LHCN-M2 (cell line): Measurements from ENCODE around the gene PIGL. TPM values are rescaled to one million over a fixed set of nuclear protein-coding genes. Genes with fewer than 3 reads are reported as not detected.
"Not testable (repeated sequence)": the region's sequence is repeated elsewhere in the genome, so short reads cannot be mapped to it uniquely, and the experiment has no call there.

ENCODE experiments used
- DNase-seq: peaks from one replicate; pipeline ENCODE4 v3.0.0-alpha.2; 2012; ENCODE audit warnings: low read depth
- total RNA-seq: library from RNA; depleted of rRNA; stranded (reverse); fragments of >200 nt; gene quantifications from 2 replicates; pipeline ENCODE4 v1.2.3, GENCODE V29; 2014

The PIGL gene
- total RNA-seq, 1 experiment from 2014 or later = 14.2 TPM

DNA sequence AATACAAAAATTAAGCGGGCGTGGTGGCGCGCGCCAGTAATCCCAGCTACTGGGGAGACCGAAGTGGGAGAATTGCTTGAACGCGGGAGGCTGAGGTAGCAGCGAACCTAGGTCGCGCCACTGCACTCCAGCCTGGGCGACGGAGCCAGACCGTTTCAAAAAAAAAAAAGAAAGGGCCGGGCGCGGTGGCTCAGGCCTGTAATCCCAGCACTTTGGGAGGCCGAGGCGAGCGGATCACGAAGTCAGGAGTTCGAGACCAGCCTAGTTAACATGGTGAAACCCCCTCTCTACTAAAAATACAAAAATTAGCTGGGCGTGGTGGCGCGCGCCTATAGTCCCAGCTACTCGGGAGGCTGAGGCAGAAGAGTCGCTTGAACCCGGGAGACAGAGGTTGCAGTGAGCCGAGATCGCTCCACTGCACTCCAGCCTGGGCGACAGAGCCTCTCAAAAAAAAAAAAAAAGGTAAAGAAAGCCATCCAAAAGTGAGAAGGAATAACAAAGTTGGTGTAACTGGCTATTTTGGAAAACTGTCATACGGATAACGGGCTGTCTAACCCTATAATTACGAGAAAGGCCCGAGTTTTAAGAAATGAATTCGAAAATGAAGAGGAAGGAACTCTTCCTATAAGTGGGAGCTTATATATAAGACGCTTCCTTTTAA, 539 bp upstream of the PIGL start:
- not testable (repeated sequence) for DNase-seq

GRCh38 chr17:16222406-16222805, 5.4 kb downstream of the PIGL start:
- DNase-seq = no peak

DNA sequence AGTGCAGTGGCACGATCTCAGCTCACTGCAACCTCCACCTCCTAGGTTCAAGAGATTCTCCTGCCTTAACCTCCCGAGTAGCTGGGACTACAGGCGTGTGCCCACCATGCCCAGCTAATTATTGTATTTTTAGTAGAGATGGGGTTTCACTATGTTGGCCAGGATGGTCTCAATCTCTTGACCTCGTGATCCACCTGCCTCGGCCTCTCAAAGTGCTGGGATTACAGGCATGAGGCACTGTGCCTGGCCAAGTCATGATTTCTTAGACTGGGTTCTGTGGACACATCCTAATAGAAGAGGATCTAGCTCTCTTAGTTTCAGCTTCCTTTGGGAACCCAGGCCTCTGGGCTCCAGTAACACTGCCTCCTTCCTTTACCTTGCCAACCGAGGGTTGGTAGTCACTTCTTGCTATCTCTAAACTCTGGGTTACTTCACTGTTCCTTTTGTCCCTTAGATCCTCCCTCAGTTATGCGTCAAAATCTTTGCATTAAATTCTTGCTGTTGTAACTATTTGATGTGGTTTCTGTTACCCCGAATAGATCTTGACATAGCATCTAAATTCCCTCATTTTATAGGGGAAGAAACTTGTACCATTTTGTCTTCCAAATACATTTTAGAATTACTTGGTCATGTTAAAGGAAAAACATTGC, 13.0 kb downstream of the PIGL start:
- not testable (repeated sequence) for DNase-seq

GRCh38 chr17:16232391-16232790, 15.4 kb downstream of the PIGL start:
- no peak for DNase-seq

GRCh38 chr17:16239931-16240330, 22.9 kb downstream of the PIGL start:
- no peak for DNase-seq

- DNase-seq = no peak
Measured at GRCh38 chr17:16241906-16242399, 24.9 kb downstream of the PIGL start.

DNA sequence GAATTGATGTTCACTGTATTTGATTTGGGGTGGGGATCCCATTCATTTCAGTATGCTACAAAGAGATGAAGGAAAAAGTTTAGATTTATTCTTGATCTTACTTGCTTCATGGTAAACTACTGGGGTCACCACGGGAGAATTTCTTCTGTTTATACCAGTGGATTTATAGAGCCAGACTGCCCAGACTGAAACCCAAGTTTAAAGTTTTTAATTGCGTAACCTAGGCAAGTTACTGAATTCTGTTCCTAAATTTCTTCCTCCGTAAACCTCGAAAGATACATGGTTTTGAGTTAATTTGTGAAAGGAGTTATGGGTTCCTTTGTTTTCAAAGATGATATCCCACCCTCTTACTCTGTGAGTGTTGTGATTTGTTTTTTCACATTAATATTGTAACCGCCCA, 26.4 kb downstream of the PIGL start:
- no peak for DNase-seq

- no peak for DNase-seq
Measured at GRCh38 chr17:16243801-16244567, 27.0 kb downstream of the PIGL start.

GRCh38 chr17:16247586-16247984, 30.6 kb downstream of the PIGL start:
- DNase-seq = no peak

GRCh38 chr17:16250635-16251034, 33.6 kb downstream of the PIGL start:
- peak; percentile 25 for DNase-seq

DNA sequence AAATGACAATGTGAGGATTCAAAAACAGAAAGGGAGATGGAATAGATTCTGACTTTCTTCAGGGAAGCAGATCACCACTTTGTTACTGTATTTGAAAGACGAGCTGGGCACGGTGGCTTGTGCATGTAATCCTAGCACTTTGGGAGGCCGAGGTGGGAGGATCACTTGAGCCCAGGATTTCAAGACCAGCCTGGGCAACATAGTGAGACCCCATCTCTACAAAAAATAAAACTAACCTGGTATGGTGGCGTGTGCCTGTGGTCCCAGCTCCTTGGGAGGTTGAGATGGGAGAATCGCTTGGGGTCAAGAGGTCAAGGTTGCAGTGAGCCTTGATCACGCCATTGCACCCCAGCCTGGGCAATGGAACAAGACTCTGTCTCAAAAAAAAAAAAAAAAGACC, 34.0 kb downstream of the PIGL start:
- no peak for DNase-seq

DNA sequence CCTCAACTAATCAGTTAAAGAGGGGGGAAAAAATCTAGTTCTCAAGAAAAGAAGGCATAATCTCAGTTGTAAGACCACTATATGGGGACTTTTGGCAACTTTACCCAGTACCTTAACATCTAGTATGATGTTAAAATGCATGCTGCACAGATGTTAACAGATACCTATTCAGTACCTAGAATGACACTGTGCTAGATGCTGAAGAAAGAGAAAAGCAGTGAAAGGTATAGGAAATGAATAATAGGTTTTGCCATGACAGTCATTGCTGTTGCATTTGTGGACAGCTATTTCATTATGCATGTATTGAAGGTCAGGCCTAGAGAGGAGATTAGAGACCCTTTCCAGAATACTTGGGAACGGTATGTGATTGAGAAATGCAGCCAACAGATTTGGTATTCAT, 34.5 kb downstream of the PIGL start:
- no peak for DNase-seq

DNA sequence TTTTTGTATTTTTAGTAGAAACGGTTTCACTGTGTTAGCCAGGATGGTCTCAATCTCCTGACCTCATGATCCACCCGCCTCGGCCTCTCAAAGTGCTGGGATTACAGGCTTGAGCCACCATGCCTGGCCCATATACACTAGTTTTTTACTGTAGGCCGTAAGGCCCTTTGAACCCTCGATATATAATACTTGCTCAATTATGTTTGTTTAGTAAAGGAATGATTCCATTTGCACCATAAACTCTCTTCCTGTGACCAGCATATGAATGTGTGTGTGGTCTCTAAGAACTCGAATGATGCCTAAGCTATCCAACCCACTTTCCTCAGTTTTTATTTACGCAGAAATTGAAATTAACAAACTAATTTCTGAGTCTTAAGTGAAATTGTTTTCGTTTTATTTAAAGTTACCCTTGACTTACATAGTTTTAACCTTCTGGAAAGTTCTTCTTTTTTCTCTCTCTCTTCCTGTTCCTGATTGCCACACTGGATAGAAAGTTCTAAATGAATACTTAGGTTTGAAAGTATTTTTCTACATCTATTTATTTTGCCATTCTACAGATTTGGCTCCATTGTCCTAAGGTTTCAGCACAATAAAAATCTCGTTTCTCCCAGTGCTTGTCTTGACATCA, 37.9 kb downstream of the PIGL start:
- no peak for DNase-seq

DNA sequence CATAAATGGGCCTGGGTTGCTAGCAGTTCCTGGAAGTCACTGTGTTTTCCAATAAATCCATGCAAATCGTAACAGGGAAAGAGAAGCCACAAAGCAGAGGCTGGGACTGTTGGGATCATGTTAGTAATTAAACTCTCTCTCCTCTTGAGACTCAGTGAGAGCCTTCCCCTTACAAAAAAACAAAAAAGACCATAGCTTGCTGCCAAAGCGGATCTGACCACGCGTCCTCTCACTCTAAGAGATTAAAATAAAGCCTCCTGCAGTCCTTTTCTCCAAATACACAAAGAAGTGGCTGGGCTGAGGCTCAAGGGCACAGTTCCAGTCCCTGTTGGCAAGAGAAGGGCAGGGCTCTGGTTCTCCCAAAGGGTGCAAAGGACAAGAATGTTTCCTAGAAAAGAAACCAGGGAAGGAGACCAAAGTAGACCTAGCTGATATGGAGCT, 38.5 kb downstream of the PIGL start:
- no peak for DNase-seq

GRCh38 chr17:16258901-16259300, 41.9 kb downstream of the PIGL start:
- DNase-seq = peak; percentile 93

DNA sequence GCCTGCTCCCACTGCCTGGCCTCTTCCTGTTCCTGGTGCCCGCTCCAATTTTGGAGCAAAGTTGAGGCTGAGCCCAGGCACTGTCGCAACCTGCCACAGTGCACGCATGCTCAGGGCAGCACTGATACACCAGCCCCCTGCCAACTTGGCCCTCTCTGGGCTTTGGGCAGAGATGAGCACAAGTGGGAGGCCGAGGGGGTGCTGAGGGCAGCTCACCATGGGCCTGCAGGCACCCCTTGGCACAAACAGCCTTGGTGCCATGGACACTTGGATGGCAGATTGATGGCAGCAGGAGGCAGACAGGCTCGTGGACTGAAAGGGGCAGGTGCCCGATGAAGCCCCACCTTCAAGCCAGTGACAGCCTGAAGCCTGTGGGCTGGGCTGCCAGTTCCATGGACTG, 42.9 kb downstream of the PIGL start:
- DNase-seq = peak; percentile 28

GRCh38 chr17:16261049-16261448, 44.0 kb downstream of the PIGL start:
- no peak for DNase-seq

DNA sequence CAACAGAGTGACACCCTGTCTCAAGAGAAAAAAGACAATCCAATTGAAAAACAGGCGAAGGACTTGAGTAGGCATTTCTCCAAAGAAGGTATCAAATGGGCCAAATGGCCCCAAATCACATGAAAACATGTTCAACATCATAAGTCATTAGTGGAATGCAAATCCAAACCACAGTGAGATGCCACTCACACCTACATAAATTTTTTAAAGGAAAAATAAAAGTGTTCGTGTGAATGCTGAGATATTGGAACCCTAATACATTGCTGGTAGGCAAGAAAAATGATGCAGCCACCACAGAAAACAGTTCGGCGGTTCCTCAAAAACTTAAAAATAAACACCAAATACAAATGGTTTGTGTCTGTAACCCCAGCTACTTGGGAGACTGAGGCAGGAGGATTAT, 45.2 kb downstream of the PIGL start:
- no peak for DNase-seq

GRCh38 chr17:16267174-16267573, 50.2 kb downstream of the PIGL start:
- no peak for DNase-seq

DNA sequence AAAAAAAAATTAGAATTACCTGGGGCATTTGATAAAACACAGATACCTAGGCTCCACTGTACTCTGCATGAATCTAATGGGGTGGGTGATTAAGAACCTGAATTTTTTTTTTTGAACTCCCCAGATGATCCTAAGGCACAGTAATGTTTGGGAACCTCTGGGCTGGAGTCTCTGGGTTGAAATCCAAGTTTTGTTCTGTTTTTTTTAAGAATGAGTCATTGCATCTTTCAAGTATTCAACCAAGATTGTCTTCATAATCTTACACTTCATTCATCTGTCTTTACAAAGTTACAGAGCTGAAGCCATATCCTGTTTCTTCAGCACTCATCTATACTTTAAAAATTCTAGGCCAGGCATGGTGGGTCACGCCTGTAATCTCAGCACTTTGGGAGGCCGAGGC, 52.6 kb downstream of the PIGL start:
- peak; percentile 57 for DNase-seq

GRCh38 chr17:16272111-16272840, 55.3 kb downstream of the PIGL start:
- no peak for DNase-seq
